SU-DHL-6 (cell line): ENCODE results near the gene RANGAP1.

ENCODE experiments used
- EZH2phosphoT487 ChIP-seq: fragments of 200-600 bp; sonication (generic), shearing (Covaris generic); conservative IDR thresholded peaks from 2 replicates; pipeline ENCODE4 v1.6.1; 2018; ENCODE audit warnings: mild to moderate bottlenecking, antibody characterized with exemption, low read length, moderate library complexity, mixed read lengths
- TF ChIP-seq, protein P1 (sequence below): fragments of 200-600 bp; sonication (generic); IDR thresholded peaks from one replicate; pipeline ENCODE4 v1.5.1; 2017; ENCODE audit warnings: antibody characterized with exemption, mild to moderate bottlenecking, low read length, moderate library complexity; ENCODE audit not compliant: insufficient read depth, poor library complexity, severe bottlenecking

DNA sequence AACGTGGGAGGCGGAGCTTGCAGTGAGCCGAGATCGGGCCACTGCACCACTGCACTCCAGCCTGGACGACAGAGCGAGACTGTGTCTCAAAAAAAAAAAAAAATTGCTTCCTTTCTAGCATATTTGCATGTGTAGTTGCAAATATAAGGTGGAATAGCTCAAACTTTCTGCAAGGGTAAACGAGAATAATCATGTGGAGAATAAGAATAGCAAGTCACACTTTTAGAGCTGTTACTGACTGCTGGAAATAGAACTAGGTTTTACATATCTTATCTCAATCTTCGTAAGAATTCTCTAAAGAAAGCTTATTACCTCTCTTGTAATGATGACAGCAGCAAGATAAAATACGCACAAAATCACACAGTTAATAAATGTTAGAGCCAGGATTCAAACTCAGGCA lies 79.3 kb downstream of the RANGAP1 start:
- TF ChIP-seq, protein P1, sequence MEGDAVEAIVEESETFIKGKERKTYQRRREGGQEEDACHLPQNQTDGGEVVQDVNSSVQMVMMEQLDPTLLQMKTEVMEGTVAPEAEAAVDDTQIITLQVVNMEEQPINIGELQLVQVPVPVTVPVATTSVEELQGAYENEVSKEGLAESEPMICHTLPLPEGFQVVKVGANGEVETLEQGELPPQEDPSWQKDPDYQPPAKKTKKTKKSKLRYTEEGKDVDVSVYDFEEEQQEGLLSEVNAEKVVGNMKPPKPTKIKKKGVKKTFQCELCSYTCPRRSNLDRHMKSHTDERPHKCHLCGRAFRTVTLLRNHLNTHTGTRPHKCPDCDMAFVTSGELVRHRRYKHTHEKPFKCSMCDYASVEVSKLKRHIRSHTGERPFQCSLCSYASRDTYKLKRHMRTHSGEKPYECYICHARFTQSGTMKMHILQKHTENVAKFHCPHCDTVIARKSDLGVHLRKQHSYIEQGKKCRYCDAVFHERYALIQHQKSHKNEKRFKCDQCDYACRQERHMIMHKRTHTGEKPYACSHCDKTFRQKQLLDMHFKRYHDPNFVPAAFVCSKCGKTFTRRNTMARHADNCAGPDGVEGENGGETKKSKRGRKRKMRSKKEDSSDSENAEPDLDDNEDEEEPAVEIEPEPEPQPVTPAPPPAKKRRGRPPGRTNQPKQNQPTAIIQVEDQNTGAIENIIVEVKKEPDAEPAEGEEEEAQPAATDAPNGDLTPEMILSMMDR: no peak
- TF ChIP-seq EZH2phosphoT487: no peak
